LoVo (cell line): ENCODE measurements around the gene KCNQ1.

Source experiments
- DNase-seq: peaks from one replicate; pipeline ENCODE4 v3.0.0-alpha.2; 2016; ENCODE audit warnings: low spot score

KCNQ1 gene

DNA sequence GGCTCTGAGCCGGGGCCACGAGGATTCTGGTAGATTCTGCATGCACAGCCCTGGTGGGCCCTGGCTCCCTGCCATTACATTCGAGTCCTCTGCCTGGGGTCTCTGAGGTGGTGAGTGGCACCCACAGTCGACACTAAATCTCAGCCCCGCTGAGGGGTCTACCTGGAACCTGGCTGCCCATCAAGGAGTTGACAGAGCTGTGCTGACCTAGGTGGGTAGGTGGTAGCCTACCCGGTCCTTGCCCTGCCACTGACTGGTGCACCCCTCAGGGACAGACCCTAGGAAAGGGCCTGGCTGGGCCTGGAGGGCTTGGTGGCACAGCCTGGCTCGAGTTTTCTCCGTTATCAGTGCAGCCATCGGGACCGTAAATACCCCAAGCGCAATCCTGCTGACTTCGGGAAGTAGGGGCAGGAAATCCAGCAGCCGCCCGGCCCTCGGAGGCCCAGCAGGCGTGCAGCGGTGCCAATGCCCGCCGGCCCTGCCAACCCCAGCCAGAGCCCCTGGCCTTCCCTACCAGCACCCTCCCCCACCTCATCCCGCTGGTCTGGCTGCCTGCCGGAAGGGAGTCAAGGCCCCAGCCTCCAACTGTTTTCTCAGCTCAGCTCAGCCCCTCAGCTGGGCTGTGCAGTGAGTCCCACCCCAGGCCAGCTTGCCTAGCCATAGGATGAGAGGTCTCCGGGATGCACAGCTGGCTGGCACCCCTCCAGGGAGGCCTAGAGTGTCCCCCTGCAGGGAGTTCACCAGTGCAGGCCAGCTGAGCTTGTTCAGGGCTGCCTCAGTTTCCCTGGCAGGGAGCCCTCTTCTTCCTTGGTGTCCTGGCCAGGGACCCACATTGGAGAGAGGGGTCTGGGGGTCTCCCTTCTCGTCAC is 335.4 kb downstream of the KCNQ1 start:
- no peak for DNase-seq

DNA sequence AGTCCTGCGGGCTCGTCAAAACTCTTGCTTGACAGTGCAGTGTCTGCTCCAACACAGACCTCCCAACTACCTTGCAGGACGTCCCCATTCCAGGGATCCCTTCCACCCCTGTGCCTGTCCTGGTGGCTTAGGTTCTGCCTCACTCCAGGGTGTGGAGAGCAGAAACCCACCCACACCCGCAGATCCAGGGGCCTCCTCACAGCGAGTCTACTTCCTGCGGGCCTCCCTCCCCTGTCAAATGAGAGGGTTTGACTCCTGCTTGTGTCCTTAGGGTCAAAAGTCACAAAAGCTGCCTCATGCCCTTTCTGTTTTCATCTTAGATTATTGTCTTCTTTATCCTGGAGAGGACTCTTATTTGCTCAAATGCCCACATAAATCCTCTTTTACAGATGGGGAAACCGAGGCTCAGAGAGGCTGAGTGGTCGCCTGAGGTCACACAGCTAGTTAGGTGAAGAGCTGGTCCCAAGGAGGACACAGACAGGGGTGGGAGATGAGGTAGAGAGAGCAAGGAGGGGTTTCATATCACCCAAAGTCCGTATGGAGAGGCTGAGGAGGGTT is 336.1 kb downstream of the KCNQ1 start:
- DNase-seq, result no peak

DNA sequence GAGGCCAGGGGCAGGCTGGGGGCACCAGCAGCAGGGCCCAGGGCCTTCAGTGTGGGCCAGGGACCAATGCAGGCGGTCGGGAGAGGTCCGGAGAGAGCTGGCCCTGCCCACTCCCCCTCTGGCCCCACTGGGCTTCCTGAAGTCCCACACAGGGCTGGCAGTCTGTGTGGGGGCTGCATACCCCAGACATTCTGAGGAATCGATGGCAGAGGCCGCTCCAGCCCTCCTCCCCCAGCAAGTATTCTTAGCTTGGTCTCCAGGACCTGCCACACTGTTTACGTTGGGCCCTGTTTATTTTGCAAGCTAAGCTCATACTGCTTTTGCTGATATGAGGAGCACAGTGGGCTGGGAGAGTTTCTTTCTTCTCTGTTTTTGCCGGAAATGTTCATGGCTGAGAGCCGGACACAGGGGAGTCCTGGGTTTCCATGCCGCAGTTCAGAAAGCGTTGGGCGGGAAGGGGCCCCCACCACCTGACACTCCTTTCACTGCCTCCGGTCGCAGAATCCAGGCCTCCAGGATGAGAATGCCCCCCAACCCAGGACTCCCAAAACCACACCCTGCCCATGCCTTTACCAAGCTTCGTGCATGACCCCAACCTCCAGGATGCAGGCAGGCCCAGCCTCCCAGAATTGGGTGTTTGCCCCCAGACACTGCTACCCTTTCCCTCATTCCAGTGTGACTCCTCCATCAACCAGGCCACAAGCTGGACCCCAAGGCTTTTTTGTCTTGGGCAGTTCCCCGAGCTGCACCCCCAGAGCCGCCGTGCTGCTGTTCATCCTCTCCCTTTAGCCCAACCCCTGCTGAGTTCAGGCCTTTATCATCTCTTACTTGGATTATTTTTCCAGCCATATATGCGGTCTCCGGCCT is 336.8 kb downstream of the KCNQ1 start:
- no peak for DNase-seq

DNA sequence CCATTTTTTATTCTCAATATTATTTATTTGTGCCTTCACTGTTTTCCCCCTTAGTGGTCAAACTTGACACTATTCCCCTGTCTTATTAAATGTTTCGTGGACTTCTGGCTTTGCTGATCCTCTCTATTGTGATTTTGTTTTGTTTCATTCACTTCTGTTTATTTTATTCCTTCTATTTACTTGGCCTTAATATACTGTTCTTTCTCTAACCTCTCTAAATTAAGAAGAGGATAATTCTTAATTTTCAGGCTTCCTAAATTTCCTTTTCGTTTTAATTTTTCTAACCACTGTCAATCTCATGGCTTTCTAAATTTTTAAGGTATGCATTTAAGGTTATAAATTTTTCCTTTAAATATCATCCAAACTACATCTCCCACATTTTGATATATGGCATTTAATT is 338.0 kb downstream of the KCNQ1 start:
- DNase-seq, result no peak

DNA sequence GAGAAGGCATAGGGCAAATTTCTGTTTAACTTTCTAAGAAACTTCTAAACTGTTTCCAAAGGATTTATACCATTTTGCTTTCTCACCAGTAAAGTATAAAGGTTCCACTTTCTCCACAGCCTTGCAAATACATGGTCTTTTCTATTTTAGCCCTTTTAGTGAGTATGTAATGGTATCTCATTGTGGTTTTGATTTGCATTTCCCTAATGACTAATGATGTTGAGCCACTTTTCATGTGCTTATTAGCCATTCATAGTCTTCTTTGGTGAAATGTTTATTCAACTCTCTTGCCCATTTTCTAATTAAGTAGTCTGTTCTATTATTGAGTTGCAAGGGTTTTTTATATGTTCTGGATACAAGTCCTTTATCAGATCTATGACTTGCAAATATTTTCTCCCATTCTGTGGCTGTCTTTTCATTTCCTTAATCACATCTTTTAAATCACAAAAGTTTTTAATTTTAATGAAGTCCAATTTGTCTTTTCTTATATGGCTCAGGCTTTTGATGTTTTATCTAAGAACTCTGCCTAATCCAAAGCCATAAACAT is 338.8 kb downstream of the KCNQ1 start:
- no peak for DNase-seq

DNA sequence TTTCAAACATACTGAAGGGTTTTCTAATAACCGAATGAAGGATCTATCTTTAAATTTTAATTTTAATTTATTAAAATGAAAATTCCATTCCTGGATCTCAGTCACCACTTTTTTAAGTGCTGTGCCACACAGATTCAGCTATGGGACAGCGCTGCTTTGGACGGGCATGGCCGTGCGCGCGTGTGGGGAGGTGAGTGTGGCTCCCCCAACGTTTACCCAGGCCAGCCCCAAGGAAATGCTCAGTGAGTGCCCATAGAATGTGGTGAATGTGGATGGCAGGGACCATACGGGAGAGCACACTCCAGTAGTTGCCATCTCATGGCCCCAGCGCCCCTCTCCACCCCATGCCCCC is 343.0 kb downstream of the KCNQ1 start:
- DNase-seq, result no peak

DNA sequence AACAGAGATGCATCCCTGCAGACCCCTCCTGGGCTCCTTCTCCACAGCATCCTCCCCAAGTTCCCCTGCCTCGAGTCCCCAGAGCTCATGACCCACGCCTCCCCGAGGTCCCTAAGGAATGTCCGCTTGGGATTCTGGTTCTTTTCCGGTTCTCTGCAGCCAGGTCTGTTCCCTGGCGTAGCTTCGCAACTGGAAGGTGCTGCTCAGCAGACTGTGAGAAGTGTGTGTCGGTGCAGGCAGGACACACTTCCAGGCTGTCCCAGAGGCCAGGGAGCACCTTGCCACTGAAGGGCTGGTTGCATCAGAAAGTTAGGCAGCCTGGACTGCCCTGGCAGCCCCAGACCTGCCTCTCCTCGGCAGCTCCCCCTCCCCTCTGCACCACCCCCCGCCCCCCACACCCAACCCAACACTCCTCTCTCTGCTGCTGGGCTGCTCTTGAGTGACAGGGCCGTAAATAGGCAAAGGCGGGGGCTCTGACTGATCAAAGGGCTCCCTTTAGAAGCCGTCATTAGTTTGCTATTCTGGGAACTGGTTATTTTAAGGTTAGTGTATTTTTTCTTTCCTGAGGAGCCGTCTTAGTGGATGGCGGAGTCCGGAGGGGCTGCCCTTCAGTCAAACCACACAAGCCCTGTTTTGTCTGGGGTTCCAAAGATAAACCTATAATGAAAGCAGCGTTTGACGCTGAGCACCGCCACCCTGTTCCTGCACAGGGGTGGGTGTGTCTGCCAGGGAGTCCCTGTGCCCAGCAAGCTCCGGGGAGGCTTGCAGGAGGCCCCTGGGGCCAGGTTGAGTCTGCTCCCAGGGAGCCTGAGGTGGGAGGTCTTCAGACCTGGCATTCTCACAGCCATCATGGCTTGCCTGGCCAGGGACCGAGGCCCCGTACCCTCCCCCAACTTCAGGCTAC is 343.6 kb downstream of the KCNQ1 start:
- DNase-seq, result no peak

DNA sequence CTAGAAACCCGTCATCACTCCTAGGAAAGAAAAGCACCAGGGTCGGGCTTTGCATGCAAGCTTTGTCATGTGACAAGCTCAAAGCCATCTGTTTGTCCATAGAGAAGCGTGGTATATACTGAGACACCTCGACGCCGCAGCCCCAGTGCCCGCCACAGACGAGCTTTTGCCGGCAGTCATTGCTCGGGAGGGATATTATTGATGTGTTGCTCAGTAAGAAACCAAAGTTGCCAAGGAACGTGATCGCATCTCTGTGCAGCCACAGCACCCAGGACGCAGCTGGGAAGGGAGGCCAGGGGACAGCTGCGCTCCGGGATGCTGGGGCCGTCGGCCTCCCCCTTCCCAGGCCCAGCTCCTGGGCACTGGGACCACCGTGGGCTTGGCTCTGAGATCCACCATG is 344.5 kb downstream of the KCNQ1 start:
- no peak for DNase-seq

DNA sequence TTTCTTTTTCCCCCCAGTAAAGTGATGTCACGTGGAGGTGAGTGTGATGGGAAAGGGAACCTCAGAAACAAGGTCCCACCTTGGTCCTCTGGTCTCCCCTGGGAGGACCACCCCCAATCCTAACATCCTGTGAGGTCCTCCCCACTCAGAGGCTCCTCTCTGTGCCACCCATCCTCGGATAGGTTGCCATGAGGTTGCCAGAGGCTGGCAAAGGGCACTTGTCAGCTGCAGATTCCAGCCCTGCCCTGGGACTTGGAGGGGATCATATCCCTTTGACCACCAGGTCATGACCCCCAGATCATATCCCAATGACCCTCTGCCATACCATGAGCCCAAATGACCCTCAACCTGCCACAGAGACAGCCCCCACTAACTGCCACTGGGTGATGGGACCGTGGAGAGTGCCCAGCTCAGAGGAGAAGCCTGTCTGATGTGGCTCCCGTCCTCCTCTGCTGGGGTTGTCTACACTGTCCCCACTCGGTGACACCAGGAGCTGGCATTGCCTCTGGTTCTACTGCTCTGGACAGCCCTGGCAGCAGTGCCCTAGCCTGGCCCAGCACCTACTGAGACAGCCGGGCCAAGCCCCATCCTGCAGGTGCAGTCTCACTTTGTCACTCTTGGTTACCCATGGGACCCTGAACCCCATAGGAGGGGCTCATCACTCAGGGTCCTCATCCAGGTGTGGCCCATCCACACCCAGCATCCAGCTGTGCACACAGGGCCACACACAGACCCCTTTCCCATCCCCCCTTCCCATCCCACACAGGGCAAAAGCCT is 345.2 kb downstream of the KCNQ1 start:
- no peak for DNase-seq

DNA sequence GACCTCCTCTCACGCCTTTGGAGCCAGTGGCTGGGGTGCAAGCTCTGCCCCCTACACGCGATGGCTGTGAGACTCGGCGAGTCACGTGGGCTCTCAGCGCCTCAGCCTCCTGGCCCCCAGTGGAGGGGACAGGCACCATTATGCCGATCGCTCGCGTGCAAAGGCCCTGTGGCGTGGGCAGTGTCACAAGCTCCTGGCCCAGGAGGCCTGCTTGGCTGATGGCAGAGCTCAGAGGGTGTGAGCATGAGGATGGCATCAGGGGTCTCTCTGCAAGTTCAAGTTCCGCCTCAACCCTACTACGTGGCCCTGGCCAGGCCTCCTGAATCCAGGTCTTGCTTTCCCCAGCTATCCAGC is 345.7 kb downstream of the KCNQ1 start:
- no peak for DNase-seq

DNA sequence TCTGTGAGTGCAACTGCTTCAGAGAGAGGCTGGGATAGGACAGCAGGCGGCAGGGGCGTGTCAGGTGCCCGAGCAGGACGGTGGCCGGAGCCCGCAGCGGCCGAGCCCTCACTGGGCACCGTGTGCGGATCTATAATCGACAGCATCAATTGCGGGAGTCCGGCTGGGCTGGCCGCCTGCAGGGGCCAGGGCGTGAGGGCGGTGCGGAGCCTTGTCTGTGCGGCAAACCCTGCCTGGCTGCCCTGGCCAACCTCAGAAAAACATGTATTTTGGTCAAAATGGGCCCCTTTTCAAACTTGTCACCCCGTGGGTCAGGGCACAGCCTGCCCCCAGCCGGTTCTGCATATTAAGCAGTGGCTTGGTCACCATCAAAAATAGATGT is 346.3 kb downstream of the KCNQ1 start:
- no peak for DNase-seq

DNA sequence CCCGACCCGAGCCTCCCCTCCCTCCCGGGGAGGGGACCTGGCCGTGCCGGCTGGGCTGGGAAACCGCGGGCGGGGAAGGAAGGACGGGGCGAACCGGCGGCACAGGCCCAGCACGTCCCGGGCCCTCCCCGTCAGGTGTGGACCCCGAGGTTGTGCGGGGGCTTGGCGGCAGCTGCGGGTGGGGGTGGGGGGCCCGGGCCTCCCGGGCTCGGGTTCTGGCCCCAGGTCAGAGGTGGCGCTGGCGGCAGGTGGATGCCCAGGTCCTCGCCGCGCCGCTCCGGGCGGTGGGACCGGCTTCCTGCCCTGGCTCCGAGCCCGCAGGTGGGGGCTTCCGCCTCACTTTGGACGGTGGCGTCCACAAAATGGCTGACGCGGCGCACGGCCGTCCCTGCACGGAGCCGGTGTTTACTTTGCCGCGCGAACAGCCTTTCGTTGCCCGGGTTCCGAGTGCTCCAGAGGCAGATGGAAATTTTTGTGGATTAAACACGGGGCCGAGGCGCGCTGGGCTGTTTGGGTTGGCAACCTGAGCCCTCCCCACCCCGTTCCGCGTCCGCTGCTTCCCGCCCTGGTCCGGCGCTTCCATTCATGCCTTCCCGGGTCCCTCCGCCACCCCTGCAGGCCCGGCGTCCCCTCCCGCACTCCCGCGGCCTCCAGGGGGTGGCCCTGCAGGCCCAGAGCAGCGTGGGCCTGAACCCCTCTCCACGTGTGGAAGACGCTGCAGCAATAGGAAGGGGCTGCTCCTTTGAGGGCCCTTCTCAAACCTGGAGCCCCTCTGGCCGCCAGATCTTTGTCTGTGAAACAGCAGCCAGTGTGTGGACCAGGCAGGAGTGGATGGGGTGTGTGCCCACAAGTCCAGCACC is 346.9 kb downstream of the KCNQ1 start:
- DNase-seq, result no peak

DNA sequence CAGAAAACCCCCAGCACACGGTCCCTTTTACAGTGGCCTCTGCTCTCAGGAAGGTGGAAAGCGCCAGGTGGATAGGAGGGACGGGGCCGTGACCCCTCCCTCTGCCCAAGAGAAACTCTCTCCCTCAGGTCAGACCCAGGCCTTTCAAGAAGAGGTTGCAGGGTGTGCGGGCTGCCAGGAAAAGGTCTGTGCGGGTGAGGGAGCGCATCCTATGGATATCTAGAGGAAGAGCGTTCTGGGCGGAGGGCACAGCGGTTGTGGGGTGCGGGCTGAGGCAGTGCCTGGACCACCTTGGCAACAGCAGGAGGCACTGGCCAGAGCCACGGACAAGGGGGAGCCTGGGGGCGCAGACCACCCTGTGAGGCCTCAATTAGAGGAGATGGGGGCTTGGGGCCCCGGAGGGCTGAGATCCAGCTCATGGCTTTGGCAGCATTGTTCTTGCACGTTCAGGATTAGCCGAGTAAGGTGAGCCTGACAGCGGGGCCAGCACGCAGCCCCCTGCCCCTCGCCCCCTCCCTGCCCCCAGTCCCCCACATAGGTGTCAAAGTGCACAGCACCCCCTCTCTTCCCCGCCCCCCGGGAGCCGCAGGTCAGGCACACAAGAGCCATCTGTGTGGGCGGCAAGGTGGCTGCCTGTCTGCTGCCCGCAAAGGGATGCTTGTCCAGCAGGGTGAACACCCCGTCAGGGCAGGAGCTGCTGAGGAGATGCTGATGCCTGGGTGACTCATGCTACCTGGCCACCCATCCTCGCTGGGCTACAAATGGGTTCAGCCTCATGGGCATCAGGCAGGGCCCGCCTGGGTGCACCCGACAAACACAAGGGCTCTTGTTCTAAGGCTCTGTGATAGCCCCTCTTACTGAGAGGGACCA is 347.8 kb downstream of the KCNQ1 start:
- DNase-seq, result no peak

DNA sequence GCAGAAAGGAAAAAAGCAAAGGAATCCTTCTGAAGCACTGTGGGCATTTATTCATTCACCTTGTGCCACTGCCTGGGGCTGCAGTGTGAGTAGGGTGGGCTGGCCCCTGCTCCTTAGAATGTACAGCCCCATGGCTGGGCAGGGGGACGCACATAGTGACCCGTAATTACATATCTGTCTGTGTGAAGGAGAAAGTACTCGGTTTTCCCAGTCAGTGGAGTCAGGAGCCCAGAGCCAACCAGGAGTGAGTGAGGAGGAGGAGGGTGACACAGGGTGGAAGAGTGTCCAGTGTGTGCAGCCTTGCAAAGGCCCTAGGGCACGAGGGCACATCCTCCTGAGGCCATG is 348.9 kb downstream of the KCNQ1 start:
- no peak for DNase-seq

DNA sequence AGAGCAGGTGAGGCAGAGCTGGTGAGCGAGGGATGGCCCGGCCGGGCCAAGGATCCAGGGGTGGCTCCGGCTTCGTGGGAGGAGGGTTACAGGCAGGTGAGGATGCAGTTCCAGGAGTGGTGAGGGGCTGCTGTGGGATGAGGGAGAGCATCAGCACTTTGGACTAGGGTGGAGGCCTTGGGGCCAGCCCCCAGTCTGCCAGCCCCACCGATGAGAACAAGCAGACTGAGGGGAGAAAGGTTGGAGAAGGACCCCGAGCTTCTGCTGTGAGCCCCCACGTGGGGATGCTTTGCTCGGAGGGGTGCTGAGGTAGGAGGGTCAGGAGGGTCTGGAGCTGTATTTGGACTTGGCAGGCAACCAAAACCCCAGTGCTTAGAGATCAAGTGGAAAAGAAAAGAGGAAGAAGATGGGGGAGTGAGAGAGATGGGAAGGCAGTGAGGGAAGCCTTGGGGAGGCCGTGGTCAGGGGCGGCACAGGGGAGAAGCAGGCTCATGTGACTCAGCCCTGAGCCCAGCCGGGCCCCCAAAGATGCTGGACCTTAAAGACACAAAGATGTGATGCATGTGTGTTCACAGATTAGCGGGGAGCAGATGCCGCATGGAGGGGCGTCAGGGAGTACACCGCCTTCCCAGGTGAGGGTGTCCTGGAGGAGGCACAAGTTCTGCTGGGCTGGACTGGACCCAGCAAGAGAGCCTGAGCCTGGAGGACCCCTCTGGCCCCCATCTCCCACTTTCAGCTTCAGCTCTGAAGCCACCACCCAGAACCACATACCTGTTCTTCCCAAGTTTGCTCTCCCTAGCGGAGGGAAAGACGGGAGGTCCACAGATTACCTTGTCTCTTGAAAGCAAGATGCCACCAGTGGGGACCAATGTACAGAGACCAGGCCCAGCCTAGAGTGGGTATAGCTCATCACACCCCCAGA is 349.5 kb downstream of the KCNQ1 start:
- no peak for DNase-seq

DNA sequence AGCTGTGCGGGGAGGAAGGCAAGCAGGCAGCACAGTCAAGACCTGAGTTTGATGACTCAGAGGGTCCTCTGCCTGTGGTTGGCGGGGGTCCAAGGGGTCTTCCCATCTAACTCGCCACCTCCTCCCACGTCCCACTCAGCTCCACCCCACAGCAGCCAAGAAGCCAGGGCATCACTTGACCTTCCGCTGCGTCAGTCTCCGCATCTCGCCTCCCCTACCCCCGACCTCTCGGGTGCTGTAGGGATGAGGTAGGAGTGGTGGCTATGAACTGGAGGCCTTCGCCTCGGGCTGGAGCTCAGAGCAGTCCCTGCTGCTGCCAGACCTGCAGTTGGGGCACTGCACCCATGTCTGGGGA is 350.1 kb downstream of the KCNQ1 start:
- DNase-seq, result no peak

DNA sequence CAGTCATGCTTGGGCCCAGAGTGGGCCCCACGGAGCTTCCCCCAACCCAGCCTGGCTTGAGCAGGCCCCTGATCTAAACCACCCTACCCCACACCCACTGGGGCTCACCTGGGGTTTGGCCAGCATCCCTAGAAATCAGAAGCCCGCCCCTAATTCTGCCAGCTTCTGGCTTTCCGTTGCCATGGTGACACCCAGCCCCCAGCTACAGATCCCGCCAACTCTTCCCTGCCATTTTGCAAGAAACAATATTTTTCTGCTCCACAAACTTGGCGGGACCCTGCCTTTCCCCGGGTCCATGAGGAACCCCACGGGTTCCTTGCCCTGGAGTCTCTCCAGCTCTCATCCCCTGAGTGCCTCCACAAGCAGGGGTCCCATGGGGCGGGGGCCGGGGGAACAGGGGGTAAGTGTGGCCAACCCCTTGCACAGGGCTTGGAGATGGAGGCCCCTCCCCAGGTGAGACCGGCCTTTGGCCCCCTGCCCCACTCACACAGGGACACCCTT is 350.7 kb downstream of the KCNQ1 start:
- no peak for DNase-seq

DNA sequence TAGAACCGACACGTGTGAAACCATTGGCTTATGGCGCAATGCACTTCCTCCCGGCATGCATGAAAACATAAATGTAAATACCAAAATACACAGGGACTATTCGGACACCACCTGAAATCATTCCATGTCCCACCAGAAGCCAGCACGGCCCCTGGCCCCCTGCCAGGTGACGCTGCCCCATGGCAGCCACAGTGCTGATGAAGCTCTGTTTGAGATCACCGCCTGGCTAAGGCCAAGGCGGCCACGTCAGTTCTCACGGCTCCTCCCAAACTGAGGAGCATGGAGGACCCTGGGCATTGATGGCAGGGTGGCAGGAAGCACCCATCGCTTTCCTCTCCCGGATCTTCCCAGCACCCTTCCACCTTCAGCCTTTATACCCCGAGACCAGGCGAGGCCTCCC is 351.3 kb downstream of the KCNQ1 start:
- DNase-seq, result no peak
